ENCODE measurements around the gene GGCT. TPM values are rescaled to one million over a fixed set of nuclear protein-coding genes. Genes with fewer than 3 reads are reported as not detected.

Gene GGCT
- total RNA-seq, 1 experiment from 2014 or later = 73.5 TPM

GRCh38 chr7:30479202-30480120 is 25.2 kb downstream of the GGCT start:
- Histone ChIP-seq H3K9me3 (ENCODE audit: low read length) (no peaks in the 10 kb centered on the region), H3K79me2 (ENCODE audit: low read length) (no peaks in the 10 kb centered on the region), H3K9me2 (replicated peaks; ENCODE audit: insufficient read depth, low read length) (no peaks in the 10 kb centered on the region), H3K4me3 (ENCODE audit: low read length) (peak overlapping the region; percentile 80), H2AFZ (ENCODE audit: low read length) (peak overlapping the region; percentile 95; the same call in 1 of the 2 replicates), H3K4me1 (ENCODE audit: low read length) (peaks cover 17% of the 10 kb centered on the region), H3K4me2 (ENCODE audit: low read depth, low read length, poor library complexity, severe bottlenecking) (peak overlapping the region; percentile 92), H3K9ac (ENCODE audit: low read length) (peak overlapping the region; percentile 81), H3K36me3 (ENCODE audit: insufficient read depth, low read length) (no peaks in the 10 kb centered on the region), H3K27ac (ENCODE audit: low read length) (no peak overlapping the region), H3K27me3 (ENCODE audit: low read length) (no peaks in the 10 kb centered on the region), H4K20me1 (ENCODE audit: insufficient read depth, low read depth, low read length) (0 out of 2 replicates have a peak, but pooled peaks cover 3% of the 10 kb centered on the region)
- DNase-seq = peak; percentile 46

GRCh38 chr7:30478349-30479201 is 26.1 kb downstream of the GGCT start, which contains the start of gene NOD1:
Gene NOD1, minus strand, starts transcription at chr7:30478784. Its CDS starts 21,863 bp downstream, at chr7:30456921.
- Histone ChIP-seq H3K9me3 (ENCODE audit: low read length) (no peaks in the 10 kb centered on the region), H3K9me2 (replicated peaks; ENCODE audit: insufficient read depth, low read length) (no peaks in the 10 kb centered on the region), H4K20me1 (ENCODE audit: insufficient read depth, low read depth, low read length) (0 out of 2 replicates have a peak, but pooled peaks cover 3% of the 10 kb centered on the region), H2AFZ (ENCODE audit: low read length) (peak within 1 kb of the TSS; percentile 95), H3K4me2 (ENCODE audit: low read depth, low read length, poor library complexity, severe bottlenecking) (peak within 1 kb of the TSS; percentile 92), H3K36me3 (ENCODE audit: insufficient read depth, low read length) (no peaks in the 10 kb centered on the region), H3K4me3 (ENCODE audit: low read length) (peak within 1 kb of the TSS; percentile 80), H3K4me1 (ENCODE audit: low read length) (peaks cover 17% of the 10 kb centered on the region), H3K27me3 (ENCODE audit: low read length) (no peaks in the 10 kb centered on the region), H3K27ac (ENCODE audit: low read length) (no peak within 1 kb of the TSS), H3K9ac (ENCODE audit: low read length) (peak within 1 kb of the TSS; percentile 81), H3K79me2 (ENCODE audit: low read length) (no peaks in the 10 kb centered on the region)
- peak; percentile 84 for DNase-seq

- H3K36me3 ChIP-seq (ENCODE audit: insufficient read depth, low read length) = no peaks in the 10 kb centered on the region
- H4K20me1 ChIP-seq (ENCODE audit: insufficient read depth, low read depth, low read length) = 0 out of 2 replicates have a peak, but pooled peaks cover 3% of the 10 kb centered on the region
- no peaks in the 10 kb centered on the region for H3K79me2 ChIP-seq (ENCODE audit: low read length)
- H3K9me2 ChIP-seq (replicated peaks; ENCODE audit: insufficient read depth, low read length) = no peaks in the 10 kb centered on the region
- H3K27ac ChIP-seq (ENCODE audit: low read length) = no peak overlapping the region
- DNase-seq = no peak
- no peak overlapping the region for H3K9ac ChIP-seq (ENCODE audit: low read length)
- no peak overlapping the region for H2AFZ ChIP-seq (ENCODE audit: low read length)
- peaks cover 17% of the 10 kb centered on the region for H3K4me1 ChIP-seq (ENCODE audit: low read length)
- no peak overlapping the region for H3K4me3 ChIP-seq (ENCODE audit: low read length)
- no peaks in the 10 kb centered on the region for H3K9me3 ChIP-seq (ENCODE audit: low read length)
- no peak overlapping the region for H3K4me2 ChIP-seq (ENCODE audit: low read depth, low read length, poor library complexity, severe bottlenecking)
- no peaks in the 10 kb centered on the region for H3K27me3 ChIP-seq (ENCODE audit: low read length)
Observed at GRCh38 chr7:30476459-30477145, 28.0 kb downstream of the GGCT start.

GRCh38 chr7:30475580-30475979 is 29.0 kb downstream of the GGCT start:
- Histone ChIP-seq H3K9me3 (ENCODE audit: low read length) (no peaks in the 10 kb centered on the region), H3K4me3 (ENCODE audit: low read length) (no peak overlapping the region), H3K4me1 (ENCODE audit: low read length) (peaks cover 17% of the 10 kb centered on the region), H3K27ac (ENCODE audit: low read length) (no peak overlapping the region), H4K20me1 (ENCODE audit: insufficient read depth, low read depth, low read length) (0 out of 2 replicates have a peak, but pooled peaks cover 3% of the 10 kb centered on the region), H3K27me3 (ENCODE audit: low read length) (no peaks in the 10 kb centered on the region), H3K9ac (ENCODE audit: low read length) (no peak overlapping the region), H3K9me2 (replicated peaks; ENCODE audit: insufficient read depth, low read length) (no peaks in the 10 kb centered on the region), H2AFZ (ENCODE audit: low read length) (no peak overlapping the region), H3K4me2 (ENCODE audit: low read depth, low read length, poor library complexity, severe bottlenecking) (no peak overlapping the region), H3K79me2 (ENCODE audit: low read length) (no peaks in the 10 kb centered on the region), H3K36me3 (ENCODE audit: insufficient read depth, low read length) (no peaks in the 10 kb centered on the region)
- no peak for DNase-seq

- Histone ChIP-seq H3K4me3 (ENCODE audit: low read length) (no peak overlapping the region), H3K36me3 (ENCODE audit: insufficient read depth, low read length) (no peaks in the 10 kb centered on the region), H3K9me2 (replicated peaks; ENCODE audit: insufficient read depth, low read length) (no peaks in the 10 kb centered on the region), H3K27ac (ENCODE audit: low read length) (no peak overlapping the region), H2AFZ (ENCODE audit: low read length) (no peak overlapping the region), H3K79me2 (ENCODE audit: low read length) (no peaks in the 10 kb centered on the region), H3K27me3 (ENCODE audit: low read length) (no peaks in the 10 kb centered on the region), H3K4me2 (ENCODE audit: low read depth, low read length, poor library complexity, severe bottlenecking) (no peak overlapping the region), H4K20me1 (ENCODE audit: insufficient read depth, low read depth, low read length) (0 out of 2 replicates have a peak, but pooled peaks cover 3% of the 10 kb centered on the region), H3K9me3 (ENCODE audit: low read length) (no peaks in the 10 kb centered on the region), H3K4me1 (ENCODE audit: low read length) (peaks cover 17% of the 10 kb centered on the region), H3K9ac (ENCODE audit: low read length) (no peak overlapping the region)
- DNase-seq = no peak
Observed at GRCh38 chr7:30474893-30475292, 29.7 kb downstream of the GGCT start.

- Histone ChIP-seq H3K9ac (ENCODE audit: low read length) (no peak overlapping the region), H3K27ac (ENCODE audit: low read length) (no peak overlapping the region), H3K4me1 (ENCODE audit: low read length) (peaks cover 15% of the 10 kb centered on the region), H3K27me3 (ENCODE audit: low read length) (no peaks in the 10 kb centered on the region), H2AFZ (ENCODE audit: low read length) (no peak overlapping the region), H3K4me3 (ENCODE audit: low read length) (no peak overlapping the region), H4K20me1 (ENCODE audit: insufficient read depth, low read depth, low read length) (0 out of 2 replicates have a peak, but pooled peaks cover 3% of the 10 kb centered on the region), H3K4me2 (ENCODE audit: low read depth, low read length, poor library complexity, severe bottlenecking) (no peak overlapping the region), H3K36me3 (ENCODE audit: insufficient read depth, low read length) (no peaks in the 10 kb centered on the region), H3K79me2 (ENCODE audit: low read length) (no peaks in the 10 kb centered on the region), H3K9me2 (replicated peaks; ENCODE audit: insufficient read depth, low read length) (no peaks in the 10 kb centered on the region), H3K9me3 (ENCODE audit: low read length) (no peaks in the 10 kb centered on the region)
- no peak for DNase-seq
Observed at GRCh38 chr7:30474485-30474884, 30.1 kb downstream of the GGCT start.

- no peak overlapping the region for H3K4me2 ChIP-seq (ENCODE audit: low read depth, low read length, poor library complexity, severe bottlenecking)
Observed at GRCh38 chr7:30473903-30474302, 30.7 kb downstream of the GGCT start.

More at GRCh38 chr7:30473903-30474302, 30.7 kb downstream of the GGCT start:
- Histone ChIP-seq H3K4me1 (ENCODE audit: low read length) (peaks cover 9% of the 10 kb centered on the region), H3K27ac (ENCODE audit: low read length) (no peak overlapping the region), H3K4me3 (ENCODE audit: low read length) (no peak overlapping the region), H3K9ac (ENCODE audit: low read length) (no peak overlapping the region), H3K9me3 (ENCODE audit: low read length) (no peaks in the 10 kb centered on the region), H2AFZ (ENCODE audit: low read length) (no peak overlapping the region), H3K27me3 (ENCODE audit: low read length) (no peaks in the 10 kb centered on the region), H3K79me2 (ENCODE audit: low read length) (no peaks in the 10 kb centered on the region), H3K9me2 (replicated peaks; ENCODE audit: insufficient read depth, low read length) (no peaks in the 10 kb centered on the region), H3K36me3 (ENCODE audit: insufficient read depth, low read length) (no peaks in the 10 kb centered on the region), H4K20me1 (ENCODE audit: insufficient read depth, low read depth, low read length) (0 out of 2 replicates have a peak, but pooled peaks cover 3% of the 10 kb centered on the region)
- DNase-seq = no peak

All from Karpas-422 (cell line).